Glomerular endothelial cell (primary cell): ENCODE data around the gene EWSR1. TPM values are rescaled to one million over a fixed set of nuclear protein-coding genes. Genes with fewer than 3 reads are reported as not detected.
"Not testable (repeated sequence)": the region's sequence is repeated elsewhere in the genome, so short reads cannot be mapped to it uniquely, and the experiment has no call there.

ENCODE experiments used
- DNase-seq: peaks from one replicate; pipeline ENCODE4 v3.0.0-alpha.2; 2011; ENCODE audit warnings: low read depth, low spot score; ENCODE audit errors: extremely low read depth
- total RNA-seq: library from RNA; depleted of rRNA; stranded (reverse); fragments of >200 nt; gene quantifications from 2 replicates; pipeline ENCODE4 v1.2.3, GENCODE V29; 2015

Gene EWSR1
- total RNA-seq, 1 donor from 2014 or later: 216 TPM

DNA sequence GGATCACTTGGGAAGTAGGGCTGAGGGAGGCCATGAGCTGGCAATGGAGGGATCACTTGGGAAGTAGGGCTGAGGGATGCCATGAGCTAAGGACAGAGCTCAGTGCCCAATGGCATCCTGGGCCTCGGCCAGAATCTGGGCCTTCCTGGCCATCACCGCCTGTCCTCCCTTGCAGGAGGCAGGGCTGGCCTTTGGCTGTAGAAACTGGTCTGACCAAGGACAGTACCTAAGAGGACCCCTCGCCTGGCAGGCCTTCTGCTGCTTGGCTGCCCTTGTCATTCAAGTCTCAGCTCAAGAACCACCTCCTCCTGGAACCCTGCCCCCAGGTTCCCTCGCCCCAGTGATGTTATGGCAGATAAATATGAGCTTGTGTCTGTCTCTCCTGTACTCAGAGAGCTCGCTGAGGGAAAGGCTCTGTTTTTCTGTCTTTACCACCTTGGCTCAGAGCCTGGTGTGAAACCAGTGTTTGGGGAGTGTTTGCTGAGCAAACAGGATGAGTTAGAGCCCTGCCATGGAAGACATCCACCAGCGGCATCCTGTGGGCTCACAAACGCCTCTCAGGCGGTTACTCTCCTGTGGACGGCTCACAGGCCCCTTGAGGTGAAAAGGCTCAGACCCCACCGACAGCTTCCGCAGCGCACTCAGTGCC lies 66.8 kb downstream of the EWSR1 start:
- DNase-seq: no peak

DNA sequence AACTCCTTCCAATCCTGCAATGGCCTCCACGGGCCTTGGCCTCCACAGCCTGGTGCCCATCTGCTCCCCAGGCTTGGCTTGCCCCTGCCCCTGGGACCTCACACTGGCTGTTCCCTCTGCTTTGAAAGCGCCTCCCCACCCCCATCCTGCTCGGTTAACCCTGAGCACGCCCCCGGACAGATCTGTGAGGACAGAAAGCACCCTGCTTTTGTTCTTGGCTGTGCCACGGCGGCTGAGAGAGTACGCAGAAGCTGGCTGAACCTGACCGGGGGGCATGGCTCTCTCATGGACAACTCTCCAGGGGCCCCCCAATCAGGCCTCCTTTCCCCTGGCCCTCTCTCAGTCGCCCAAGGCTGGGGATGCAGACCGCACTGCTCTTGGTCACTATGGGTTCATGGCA lies 67.6 kb downstream of the EWSR1 start:
- no peak for DNase-seq

DNA sequence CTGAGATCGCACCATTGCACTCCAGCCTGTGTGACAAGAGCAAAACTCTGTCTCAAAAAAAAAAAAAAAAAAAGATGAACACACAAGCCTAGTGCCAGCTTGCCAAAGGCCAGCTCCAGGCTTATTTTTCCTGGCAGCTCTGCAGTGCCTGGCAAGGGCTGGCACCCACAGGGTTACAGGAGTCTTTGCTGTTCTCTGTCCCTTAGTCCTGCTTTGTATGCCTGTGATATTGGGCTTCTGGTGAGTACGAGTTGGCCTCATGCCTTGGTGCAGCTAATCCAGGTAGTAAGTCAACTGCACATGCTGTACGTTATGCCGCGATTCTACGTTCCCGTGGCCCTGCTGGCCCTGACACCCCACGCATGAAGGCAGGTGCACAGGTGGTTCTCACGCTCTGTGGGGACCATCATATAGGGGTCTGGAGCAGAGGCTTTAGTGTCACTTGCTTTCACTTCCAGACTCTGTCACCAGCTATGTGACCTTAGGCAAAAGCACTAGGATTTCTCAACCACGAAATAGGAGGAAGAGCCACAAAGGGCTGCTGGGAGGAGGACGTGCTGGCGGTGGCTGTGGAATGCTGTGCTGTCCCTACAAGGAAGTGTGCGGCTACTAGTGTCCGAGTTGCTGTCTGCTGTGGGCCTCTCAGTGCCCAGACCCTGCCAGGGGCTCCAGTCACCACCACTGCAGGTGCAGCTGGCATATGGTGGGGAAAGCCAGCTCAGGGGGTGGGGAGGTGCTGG lies 68.9 kb downstream of the EWSR1 start:
- DNase-seq: no peak

DNA sequence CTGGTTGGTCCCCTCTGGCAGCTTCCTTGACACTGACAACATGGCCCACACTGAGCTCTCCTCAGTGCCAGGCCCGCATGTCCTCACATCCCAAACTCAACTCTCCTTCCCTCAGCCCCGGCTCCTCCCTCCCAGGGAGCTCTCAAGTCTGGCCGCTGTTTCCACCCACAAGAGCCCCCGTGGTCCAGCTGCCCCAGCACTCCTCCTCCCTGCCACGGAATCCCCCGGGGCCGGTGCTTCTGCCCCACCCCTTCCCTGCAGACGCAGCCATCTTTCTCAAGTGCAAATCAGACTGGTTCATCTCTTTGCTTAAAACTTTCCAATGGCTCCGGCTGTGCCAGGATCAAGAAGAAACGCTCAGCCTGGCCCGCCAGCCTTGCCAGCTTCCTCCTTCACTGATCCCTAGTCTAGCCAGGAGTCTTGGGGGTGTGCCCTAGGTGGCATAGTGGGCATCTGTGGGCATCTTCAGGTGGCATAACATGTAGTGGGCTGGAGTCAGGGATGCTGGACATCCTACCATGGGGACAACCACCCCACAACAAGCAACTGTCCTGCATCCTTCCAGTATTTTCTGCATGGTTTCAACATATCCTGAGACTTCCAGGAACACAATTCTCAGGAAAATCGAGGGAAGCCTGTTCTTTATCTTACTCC lies 69.7 kb downstream of the EWSR1 start:
- no peak for DNase-seq

DNA sequence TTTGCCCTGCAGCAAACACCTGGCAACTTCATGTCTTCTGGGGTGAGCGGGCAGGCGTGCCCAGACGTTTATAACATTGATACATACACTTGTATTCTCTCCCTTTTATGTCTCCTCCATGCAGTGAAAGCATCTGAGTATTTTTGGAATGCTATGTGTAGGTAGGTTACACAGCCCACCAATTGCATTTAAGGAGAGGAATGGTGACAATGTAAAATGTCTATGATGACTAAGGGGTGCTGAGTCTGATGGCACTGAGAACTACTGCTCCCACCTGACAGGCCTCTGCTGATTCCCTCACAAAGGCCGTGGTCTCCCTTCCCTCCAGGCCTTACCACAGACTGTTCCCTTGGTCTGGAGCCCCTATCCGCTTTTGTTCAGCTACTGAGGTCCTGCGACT lies 70.3 kb downstream of the EWSR1 start:
- no peak for DNase-seq

DNA sequence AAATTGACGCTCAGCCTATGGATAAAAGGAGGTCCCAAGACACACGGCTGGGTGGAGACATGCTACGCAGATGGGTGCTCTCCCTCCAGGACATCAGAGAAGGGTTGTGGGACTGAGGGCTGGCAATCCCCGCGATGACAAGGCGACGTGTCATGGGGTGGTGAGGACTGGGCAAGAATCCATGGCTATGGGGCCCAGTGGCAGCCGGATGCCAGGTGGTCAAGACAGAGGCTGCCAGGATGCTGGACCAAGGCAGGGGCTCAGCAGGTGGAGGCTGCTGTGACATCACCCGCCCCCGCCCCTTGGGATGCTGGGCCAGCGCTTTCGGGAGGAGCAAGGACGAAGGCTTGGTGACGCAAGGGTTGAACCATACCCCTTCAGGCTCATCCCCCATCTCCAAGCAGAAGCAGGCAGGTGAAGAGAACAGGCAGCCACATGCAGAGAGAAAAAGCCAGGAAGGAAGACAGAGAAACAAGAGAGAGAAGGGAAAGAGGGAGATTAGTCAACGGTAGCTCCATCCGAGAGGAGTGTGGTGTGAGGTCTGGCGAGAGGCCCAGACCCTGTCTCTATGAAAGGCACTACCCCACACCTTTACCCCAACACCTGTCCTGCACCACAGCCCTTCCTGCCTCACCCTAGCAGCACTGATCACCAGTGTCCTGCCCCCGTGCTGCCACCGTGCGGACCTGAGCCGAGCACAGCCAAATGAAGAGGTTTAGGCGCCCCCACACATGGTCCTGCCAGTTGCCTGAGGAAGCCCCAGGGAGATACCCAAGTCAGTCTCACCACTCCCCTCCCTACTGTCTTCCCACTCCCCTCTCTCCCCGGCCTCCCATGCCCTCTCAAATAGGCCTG lies 71.5 kb downstream of the EWSR1 start:
- DNase-seq: no peak

DNA sequence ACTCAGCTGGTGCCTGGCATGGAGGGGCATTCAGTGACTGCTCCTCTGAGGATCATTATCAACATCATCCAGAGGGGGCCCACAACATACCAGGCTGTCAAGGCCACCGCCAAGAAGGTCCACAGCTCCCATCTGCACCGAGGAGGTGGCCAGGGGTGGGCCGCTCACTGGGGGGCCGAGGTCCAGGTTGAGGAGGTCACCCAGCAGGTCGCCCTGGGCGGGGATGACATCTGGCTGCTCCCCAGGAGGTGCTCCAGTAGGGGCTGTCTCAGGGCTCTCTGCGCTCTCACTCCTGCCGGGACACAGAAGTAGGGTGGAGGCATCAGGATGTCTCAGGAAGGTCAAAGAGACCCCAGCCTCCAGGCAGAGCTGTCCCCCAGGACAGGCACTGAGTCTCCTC lies 72.5 kb downstream of the EWSR1 start:
- no peak for DNase-seq

DNA sequence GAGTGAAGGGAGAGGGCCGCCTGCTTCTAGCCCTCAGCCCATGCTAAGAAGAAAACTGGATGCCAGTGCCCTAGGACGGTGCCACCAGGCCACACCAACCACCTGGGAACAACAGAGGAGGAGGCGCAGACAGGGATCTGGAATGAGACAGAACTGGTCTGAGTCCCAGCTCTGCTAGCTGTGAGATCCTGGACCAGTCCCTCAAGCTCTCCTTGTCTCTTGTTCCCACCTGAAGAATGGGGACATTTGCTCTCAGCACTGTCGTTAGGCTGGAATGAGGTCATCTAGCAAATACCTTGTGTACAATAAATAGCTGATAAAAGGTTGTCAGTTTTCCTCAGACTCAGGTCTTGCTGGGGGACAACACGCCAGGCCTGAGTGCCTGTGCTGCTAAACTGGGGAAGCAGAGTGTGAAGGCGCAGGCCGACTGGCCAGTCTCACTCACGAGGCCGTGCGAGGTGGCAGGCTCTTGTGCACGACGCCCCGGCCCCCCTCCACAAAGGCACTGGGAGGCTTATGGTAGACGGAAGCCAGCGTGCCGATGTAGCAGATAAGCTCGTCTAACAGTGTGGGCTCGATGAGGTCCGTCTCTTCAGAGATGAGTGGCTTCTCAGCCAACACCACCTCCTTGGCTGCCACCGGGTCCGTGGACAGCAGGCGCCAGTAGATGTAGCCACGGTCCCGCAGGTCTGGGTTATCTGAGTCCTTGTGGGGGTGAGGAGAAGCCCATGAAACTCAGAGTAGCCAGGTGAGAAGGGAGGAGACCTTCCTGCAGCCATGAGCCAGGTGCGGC lies 73.2 kb downstream of the EWSR1 start:
- no peak for DNase-seq

DNA sequence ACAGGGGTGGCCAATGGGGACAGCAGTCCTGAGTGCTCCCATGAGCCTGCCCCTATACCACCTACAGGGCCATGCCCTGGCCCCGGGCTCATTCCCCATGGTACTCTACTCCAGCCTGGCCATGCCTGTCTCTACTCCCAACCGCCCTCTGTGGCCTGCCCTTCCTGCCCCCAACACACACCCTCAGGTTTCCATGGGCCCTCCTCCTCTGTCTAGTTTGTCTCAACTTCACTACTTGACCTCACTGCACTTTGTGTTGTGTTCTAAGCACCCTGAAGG lies 73.7 kb downstream of the EWSR1 start:
- no peak for DNase-seq

DNA sequence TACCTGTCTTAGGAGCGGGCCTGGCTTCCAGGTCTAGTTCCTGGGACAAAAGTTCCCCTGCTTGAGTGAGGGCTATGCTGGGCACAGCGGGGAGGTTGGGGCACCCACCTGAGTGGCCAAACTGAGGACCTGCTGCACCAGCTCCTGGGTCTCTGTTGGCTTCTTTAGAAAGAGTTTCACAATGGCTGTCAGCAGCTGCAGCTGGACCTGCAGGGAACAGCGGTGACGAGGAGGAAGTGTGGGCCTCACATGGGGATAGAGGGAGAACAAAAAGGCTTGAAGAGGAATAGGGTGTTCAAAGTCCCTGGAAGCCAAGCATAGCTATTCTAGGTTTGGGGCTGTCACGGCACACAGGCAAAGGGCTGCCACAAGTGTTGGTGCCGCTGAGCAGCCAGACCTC lies 74.1 kb downstream of the EWSR1 start:
- DNase-seq: no peak

DNA sequence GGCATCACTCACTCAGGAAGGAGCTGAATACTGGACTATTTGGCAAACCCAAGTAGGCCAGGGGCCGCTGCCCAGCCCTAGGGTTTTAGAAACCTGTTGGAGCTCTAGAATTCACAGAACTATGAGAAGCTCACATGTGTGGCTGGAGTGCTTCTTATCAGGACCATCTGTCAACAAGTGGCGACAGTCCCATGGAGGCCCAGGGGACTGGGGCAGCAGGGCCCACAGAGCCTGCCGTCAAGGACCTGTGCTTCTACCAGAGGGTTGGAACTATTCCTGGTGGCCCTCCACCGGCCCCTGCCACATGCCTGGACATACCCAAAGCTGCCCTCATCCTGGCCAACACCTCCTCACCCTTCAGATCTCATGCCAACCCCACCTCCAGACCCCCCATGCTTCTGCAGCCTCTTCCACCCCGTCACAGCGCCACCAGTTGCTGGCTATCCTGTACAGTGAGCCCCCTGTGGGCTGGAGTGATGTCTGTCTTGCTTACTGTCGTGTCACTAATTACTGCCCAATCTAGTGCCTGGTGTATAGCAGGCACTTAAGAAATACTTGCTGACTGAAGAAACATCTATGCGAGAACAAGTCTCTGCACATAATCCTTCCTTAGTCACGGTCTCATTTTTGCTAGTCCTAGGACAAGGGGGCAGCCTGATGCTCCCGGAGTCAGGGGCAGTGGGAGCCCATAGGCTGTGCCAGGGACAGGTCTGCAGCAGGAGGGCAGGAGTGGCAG lies 74.7 kb downstream of the EWSR1 start:
- DNase-seq: no peak

DNA sequence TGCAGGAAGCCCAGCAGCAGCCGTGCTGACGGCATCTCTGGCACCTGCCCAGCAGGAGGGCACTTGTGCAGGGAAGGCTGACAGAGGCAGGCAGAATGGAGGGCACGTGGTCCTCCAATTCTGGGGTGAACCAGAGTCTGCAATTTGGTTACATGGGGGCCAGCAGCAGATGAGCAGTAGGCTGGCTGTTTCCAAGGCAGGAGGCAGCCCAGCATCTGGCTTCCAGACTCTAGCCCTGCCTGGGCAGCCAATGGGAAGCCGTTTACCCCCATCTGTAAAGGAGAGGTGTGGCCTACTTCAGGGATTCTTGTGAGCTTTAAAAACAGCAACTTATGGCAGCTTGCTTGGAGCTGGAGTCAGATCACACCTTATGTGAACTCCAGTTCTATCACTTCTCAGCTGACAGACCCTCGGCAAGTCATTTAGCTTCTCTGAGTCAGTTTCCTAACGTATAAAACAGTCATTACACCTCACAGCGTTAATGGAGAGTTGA lies 75.3 kb downstream of the EWSR1 start:
- DNase-seq: no peak

DNA sequence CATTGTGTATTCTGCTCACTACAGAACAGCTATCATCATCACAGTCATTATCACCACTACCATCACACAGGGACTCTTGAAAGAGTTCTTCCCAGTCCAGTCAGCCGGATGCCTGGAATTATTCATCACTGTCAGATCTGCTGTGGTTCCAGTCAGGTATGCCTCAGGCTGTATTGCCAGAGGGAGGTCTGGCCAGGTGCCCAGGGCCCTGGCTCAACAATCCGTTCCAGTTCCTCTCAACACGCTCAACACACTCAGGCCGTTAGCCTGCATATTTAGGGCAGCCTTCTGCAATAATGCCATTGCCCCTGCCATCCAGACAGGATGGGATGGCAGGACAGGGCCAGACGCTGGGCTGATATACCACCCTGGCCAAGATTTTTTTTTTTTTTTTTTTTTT lies 76.1 kb downstream of the EWSR1 start:
- no peak for DNase-seq

DNA sequence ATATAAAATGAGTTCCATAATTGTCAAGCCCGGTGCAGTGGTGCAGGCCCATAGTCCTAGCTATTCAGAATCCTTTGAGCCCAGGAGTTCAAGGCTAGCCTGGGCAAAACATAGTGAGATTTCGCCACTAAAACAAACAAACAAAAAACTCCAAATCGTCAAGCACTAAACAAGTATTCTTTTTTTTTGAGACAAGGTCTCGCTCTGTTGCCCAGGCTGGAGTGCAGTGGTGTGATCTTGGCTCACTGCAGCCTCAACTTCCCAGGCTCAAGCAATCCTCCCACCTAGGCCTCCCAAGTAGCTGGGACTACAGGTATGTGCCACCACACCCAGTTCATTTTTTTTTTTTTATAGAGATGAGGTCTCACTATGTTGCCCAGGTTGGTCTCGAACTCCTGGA lies 76.8 kb downstream of the EWSR1 start:
- not testable (repeated sequence) for DNase-seq

DNA sequence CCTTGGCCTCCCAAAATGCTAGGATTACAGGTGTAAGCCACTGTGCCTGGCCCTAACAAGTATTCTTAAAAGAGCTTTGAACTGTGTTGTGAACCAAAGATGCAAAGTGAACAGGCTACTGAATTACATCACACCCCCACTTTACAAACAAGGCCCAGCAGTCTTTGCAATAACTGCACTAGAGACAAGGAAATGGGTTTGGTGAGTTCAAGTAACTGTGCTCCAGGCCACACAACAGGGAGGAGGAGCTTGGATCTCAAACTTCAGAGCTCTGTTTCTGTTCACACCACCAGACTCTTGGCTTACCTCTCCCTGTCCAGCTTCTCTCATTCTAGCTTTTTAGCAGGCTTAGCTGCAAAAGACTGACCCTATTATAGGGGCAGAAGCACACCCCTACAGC lies 77.9 kb downstream of the EWSR1 start:
- DNase-seq: no peak

DNA sequence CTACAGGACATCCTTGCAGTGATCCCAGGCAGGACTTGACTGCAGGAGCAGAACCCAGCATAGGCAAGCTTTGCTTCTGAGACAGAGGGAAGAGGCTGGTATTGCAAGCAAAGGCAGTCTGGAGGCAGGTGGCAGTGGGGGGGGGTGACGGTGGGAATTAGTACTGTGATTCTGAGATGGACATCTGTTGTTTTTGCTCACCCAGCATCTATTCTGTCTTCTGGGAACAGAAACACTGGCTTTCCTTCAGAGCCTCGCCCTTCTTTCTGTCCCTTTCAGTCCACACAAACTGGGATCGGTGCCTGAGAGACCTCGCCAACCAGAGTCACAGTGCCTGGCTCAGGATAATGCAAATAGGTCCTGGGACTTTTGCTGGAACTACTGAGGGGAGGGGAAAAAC lies 78.6 kb downstream of the EWSR1 start:
- DNase-seq: no peak

DNA sequence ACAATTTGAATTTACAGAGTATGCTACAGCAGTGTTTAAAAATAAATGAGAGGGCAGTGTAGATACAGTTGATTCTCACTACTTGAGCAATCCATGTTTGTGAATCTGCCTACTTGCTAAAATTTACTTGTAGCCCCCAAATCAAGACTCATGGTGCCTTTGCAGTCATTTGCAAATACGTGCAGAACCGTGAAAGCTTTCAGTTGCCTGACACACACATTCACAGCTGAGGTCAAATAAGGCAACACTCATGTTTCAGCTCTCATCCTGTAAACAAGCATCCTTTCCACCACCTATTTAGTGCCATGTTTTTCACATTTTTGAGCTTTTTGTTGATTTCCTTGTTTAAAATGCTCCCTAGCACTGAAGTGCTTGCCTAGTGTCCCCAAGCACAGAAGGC lies 80.0 kb downstream of the EWSR1 start:
- DNase-seq: no peak

DNA sequence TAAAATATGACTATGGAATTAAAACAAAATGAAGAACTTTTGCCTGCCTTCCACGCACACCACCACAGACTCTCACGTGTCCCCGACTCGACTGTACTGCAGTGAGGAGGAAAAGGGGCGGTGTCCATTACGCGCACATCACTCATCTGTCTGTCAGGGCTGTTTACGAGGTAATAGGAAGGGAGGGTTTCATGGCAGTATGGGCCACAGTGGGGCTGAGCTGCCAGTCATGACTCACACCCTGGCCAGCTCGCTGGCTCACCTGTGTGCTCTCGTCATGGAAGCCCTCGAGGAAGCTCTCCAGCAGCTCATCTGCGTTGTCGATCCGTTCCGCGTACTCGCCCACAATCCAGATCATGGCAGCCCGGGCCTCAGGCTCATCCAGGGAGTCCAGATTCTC lies 80.9 kb downstream of the EWSR1 start:
- DNase-seq: no peak
